ENCODE data around the gene LRRC8A.

The LRRC8A gene

GRCh38 chr9:128917151-128917849 lies 35.4 kb downstream of the LRRC8A start:
- DNase-seq (ENCODE audit: low read depth), result no peak
- no peak for TF ChIP-seq CTCF (IDR thresholded peaks at IDR 0.05; ENCODE audit: low read depth, low read length, missing control alignments)
- H3K4me3 ChIP-seq (ENCODE audit: low read depth, low read length), result no peak overlapping the region

- TF ChIP-seq CTCF (IDR thresholded peaks at IDR 0.05; ENCODE audit: low read depth, low read length, missing control alignments), result no peak
- no peak for DNase-seq (ENCODE audit: low read depth)
These were observed 37.0 kb downstream of the LRRC8A start for GRCh38 chr9:128918921-128919320.

GRCh38 chr9:128919402-128920089 lies 37.6 kb downstream of the LRRC8A start:
- no peak for DNase-seq (ENCODE audit: low read depth)
- TF ChIP-seq CTCF (IDR thresholded peaks at IDR 0.05; ENCODE audit: low read depth, low read length, missing control alignments), result no peak
- H3K4me3 ChIP-seq (ENCODE audit: low read depth, low read length), result no peak overlapping the region

More at GRCh38 chr9:128918921-128919320, 37.0 kb downstream of the LRRC8A start:
- H3K4me3 ChIP-seq (ENCODE audit: low read depth, low read length), result no peak overlapping the region

- DNase-seq (ENCODE audit: low read depth), result no peak
- TF ChIP-seq CTCF (IDR thresholded peaks at IDR 0.05; ENCODE audit: low read depth, low read length, missing control alignments), result no peak
- no peak within 1 kb of the TSS for H3K4me3 ChIP-seq (ENCODE audit: low read depth, low read length)
These were observed 38.6 kb downstream of the LRRC8A start, which contains the start of gene PHYHD1 for GRCh38 chr9:128920381-128921058. TSS of gene PHYHD1 (plus strand) at chr9:128920982. CDS start at chr9:128922324, 1,342 bp downstream.

GRCh38 chr9:128921881-128922763 lies 40.2 kb downstream of the LRRC8A start:
- DNase-seq (ENCODE audit: low read depth), result no peak
- no peak overlapping the region for H3K4me3 ChIP-seq (ENCODE audit: low read depth, low read length)
- no peak for TF ChIP-seq CTCF (IDR thresholded peaks at IDR 0.05; ENCODE audit: low read depth, low read length, missing control alignments)

- DNase-seq (ENCODE audit: low read depth), result no peak
- no peak for TF ChIP-seq CTCF (IDR thresholded peaks at IDR 0.05; ENCODE audit: low read depth, low read length, missing control alignments)
These were observed 41.6 kb downstream of the LRRC8A start for GRCh38 chr9:128923493-128923883.

More at GRCh38 chr9:128923493-128923883, 41.6 kb downstream of the LRRC8A start:
- H3K4me3 ChIP-seq (ENCODE audit: low read depth, low read length), result no peak overlapping the region
